GM19023 (cell line): ENCODE data around the gene MRNIP.
"Not testable (repeated sequence)": the region's sequence is repeated elsewhere in the genome, so short reads cannot be mapped to it uniquely, and the experiment has no call there.

ENCODE experiments used
- ATAC-seq: cut with Tn5 transposase; IDR thresholded peaks from one replicate; pipeline ENCODE4 v1.9.1; 2021; ENCODE audit warnings: mild to moderate bottlenecking, moderate library complexity; ENCODE audit not compliant: unreplicated experiment

The MRNIP gene

DNA sequence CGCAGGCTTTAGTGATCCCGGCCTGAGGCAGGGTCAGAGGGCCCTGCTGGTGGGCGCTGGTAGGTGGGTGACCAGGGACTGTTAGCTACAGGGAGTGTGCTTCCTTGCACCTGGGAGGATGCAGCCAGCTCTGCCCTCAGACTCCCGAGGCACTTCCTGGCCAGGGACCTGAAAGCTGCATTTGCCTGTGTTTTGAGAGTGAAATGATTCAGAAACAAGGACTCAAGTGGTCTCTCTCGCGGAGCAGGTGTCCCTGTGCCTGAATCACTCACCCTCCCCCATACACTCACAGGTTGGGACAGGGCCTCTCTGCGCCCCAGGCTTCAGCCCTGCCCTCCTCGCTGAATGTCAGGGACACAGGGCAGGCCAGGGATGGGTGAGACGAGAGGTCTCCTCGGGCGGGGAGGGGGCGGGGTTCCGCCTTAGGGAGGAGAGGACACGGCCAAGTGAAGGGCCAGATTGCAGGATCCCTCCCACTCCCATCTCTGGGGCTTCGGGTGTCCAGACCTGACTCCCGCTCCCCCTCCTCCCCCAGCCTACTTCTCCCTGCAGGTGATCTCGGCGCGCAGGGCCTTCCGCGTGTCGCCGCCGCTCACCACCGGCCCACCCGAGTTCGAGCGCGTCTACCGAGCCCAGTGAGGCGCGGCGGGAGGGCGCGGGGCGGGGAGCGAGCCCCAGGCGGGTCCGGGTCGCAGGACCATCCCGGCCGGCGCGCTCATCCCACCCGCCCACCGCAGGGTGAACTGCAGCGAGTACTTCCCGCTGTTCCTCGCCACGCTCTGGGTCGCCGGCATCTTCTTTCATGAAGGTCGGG lies 63.4 kb downstream of the MRNIP start:
- ATAC-seq = no peak

DNA sequence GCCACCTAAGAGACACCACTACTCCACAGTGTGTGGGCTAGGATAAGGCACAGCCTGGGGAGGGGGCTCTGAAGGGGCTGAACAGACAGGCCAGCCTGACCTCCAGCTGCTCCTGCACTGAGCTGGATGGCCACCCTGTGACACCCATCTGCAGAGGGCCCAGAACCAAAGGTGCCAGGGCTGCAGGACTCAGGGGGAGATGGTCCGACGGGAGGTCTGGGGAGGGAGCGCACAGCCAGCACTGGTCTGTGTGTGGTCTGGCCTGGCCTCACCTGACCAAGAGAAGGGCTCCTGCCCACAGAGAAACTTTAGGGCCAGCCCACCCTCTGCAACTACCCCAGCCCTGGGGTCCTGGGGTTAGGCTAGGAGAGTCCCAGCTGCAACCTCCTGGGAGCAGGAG lies 64.0 kb downstream of the MRNIP start:
- ATAC-seq = no peak

DNA sequence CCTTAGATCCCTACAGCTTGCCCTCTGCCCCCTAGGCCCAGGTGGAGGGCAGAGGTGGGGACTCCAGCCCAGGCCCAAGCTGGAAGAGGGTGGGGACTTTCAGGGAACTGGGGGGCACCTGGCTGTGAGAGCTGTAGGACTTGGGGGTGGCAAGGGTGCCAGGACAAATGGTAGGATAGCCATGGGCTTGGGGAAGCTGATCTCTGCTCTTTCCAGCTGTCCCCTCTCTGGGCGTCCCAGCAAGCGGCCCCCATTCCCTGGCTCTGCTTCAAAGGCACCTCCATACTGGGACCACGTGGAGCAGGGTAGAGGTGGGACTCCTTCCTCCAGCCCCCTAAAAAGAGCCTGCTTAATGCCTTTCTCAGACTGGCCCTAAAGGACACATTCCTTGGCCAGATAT lies 64.4 kb downstream of the MRNIP start:
- no peak for ATAC-seq

DNA sequence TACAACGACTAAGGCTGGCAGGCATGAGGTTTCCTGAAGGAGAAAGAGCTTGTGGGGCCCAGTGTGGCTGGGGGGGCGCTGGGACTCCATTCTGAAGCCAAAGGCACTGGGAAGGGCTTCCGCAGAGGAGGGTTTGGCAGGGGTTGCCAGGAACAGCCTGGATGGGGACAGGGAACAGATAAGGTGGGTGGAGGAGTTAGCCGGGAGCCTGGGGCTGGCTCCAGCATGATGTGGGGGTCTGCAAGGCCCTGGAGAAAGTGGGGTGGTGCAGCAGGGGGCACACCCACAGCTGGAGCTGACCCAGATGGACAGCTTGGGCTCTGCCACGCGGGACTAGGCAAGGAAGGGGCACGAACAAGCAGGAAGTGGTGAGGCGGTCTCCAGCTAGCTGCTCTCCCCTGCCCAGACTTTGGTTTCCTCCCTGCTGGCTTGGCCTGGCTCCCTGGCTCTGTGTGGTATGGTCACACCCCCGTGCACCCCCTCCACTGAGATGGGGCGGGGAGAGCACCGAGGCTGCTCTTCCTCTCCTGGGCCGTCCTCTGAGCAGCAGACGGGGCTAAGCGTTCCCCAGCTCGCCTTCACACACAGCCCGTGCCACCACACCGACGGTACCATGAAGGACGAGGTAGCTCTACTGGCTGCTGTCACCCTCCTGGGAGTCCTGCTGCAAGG lies 65.0 kb downstream of the MRNIP start, which contains the start of gene LTC4S:
Gene LTC4S (plus strand): TSS at position 519 of the 672 bp plus-strand sequence. CDS start 95 bp downstream, at position 614.
- ATAC-seq = no peak

DNA sequence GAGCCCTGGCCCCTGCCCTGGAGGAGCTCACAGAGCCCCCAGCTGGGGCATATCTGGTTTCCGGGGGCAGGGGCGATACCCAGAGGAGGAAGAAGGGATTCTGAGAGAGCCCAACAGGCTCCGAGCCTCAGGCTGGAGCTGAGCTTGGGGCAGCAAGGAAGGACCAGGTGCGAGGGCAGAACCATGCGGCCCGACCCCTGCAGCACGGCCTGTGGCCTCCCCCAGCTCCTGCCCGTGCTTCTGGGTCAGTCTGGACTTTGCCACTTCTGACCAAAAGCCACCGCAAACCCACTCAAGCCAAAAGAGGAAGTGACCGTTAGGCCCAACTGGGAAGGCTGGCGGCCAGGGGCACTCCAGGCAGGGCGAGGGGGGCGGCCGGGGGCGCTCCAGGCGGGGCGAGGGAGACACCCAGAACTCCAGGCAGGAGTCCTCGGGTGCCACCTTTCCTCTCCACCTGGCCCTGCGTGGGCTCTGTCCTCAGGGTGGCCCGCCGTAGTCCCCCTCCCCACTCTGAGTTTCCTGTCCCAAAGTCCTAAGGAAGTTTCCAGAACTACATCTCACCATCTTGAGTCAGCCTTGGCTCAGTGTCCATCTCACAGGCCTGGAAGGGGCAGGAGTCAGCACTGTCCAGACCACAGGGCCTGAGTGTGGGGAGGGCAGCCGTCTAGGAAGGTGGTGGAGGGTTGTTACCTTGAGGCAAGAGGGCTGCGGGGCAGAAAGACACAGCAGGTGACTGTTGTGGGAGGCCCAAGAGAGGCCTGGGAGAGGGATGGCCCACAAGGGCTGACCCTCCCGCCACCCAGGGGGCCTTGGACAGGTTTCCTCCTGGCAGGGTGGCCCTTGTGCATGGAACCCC lies 65.8 kb downstream of the MRNIP start:
- ATAC-seq = no peak

DNA sequence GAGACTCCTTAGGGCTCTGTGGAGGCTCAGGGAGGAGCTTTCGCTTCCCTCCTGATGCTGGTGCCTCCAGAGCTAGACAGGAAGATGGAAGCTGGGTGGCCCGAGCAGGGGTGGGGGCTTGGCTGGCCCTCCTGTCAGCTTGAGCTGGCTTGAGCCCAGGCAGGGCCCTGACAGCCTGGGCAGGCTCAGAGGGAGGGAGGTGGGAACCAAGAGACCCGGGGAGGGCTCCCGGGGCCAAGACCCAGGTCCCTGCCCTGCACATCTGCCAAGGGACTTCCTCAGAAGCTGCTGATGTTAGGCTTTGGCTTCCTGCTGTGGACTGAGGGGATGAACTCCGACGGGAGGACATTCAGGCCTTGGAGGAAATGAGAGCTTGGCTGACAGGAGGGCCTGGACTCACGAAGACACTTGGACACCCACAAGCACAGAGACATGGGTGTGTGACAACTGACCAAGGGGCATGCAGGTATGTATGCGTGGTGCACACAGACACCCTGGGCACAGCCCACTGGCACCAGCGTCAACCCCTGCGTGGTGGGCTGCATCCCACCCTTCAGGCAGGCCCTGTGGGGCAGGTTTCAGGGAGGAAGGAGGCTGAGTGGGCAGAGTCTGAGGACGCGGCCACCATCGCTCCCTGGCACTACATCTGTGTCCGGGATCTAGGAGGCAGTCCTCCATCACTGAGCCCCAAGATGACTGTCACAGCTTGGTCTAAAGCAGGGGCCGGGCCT lies 66.6 kb downstream of the MRNIP start:
- no peak for ATAC-seq

DNA sequence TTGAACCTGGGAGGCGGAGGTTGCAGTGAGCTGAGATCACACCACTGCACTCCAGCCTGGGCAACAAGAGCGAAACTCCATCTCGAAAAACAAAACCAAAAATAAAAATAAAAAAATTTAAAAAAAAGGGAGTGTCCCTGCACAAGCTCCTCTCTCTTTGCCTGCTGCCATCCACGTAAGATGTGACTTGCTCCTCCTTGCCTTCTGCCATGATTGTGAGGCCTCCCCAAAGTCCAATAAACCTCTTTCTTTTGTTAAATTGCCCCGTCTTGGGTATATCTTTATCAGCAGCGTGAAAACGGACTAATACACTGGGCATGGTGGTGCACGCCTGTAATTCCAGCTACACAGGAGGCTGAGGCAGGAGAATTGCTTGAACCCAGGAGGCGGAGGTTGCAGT lies 69.3 kb downstream of the MRNIP start:
- not testable (repeated sequence) for ATAC-seq

DNA sequence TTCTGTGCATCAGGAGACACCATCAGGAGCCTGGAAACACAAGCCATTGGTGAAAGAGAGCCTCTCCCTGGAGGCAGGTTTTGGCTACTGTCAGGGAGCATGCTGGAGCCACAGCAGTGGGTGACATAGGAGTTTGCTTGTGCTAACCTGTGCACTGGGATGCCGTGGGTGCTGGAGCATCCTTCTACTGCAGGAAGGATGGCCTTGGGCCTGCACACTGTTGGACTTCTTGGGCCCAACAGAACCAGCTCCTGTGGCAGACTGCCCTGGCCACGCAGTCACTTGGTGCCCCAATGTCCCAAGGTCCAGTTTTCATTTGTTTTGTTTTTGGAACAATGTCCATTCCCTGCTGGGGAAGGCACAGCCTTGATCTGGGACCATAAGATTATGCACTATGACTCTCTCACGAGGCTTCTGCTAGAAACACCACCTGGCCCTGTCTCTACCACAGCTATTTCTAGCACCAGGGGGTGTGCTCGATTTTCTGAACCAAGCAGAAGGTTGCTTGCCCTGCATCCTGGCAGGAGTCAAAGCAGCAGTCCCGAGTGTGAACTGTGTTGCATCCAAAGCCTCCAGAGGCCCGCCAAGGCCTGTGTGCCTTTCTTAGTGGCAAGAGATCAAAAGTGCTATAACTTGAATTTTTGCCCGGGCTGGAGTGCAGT lies 70.3 kb downstream of the MRNIP start:
- no peak for ATAC-seq
